WI38 (cell line): ENCODE measurements around the gene KIAA0825.

Experiments used
- H3K4me3 ChIP-seq: 2 replicates; pipeline ENCODE4 v1.5.1; 2011; ENCODE audit warnings: low read depth, mild to moderate bottlenecking, control low read depth, low read length
- CTCF ChIP-seq: IDR thresholded peaks from 2 replicates; pipeline ENCODE4 v1.5.1; 2012; ENCODE audit warnings: low read depth, mild to moderate bottlenecking, control low read depth, low read length

KIAA0825 gene

GRCh38 chr5:94212476-94212875 lies 405.9 kb downstream of the KIAA0825 start:
- no peak for TF ChIP-seq CTCF
- H3K4me3 ChIP-seq: no peak overlapping the region

GRCh38 chr5:94209774-94210355 lies 408.5 kb downstream of the KIAA0825 start:
- no peak overlapping the region for H3K4me3 ChIP-seq
- no peak for TF ChIP-seq CTCF

GRCh38 chr5:94209272-94209671 lies 409.1 kb downstream of the KIAA0825 start:
- H3K4me3 ChIP-seq: no peak overlapping the region
- no peak for TF ChIP-seq CTCF

GRCh38 chr5:94199566-94199965 lies 418.8 kb downstream of the KIAA0825 start:
- TF ChIP-seq CTCF: no peak
- no peak overlapping the region for H3K4me3 ChIP-seq

DNA sequence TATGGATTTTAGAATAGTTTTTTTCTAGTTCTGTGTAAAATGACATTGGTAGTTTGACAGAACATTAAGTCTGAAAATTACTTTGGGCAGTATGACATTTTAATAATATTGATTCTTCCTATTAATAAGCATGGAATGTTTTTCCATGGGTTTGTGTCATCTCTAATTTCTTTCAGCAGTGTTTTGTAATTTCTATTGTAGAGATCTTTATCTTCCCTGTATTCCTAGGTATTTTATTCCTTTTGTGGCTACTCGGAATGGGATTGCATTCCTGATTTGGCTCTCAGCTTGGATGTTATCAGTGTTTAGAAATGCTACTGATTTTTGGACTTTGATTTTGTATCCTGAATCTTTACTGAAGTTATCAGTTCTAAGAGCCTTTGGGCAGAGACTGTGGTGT lies 420.4 kb downstream of the KIAA0825 start:
- H3K4me3 ChIP-seq: no peak overlapping the region
- TF ChIP-seq CTCF: no peak

DNA sequence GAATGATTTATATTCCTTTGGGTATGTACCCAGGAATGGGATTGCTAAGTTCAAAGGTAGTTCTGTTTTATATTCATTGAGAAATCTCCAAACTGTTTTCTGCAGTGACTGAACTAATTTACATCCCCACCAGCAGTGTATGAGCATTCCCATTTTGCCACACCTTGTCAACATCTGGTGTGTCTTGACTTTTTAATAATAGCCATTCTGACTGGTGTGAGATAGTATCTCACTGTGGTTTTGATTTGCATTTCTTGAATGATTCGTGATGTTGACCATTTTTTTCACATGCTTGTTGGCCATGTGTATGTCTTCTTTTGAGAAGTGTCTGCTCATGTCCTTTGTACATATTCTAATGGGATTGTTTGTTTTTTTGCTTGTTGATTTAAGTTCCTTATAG lies 421.5 kb downstream of the KIAA0825 start:
- TF ChIP-seq CTCF: no peak
- H3K4me3 ChIP-seq: no peak overlapping the region

GRCh38 chr5:94192658-94193391 lies 425.6 kb downstream of the KIAA0825 start:
- no peak for TF ChIP-seq CTCF
- no peak overlapping the region for H3K4me3 ChIP-seq
